Measurements from ENCODE around the gene SIM2.

GRCh38 chr21:36654796-36655325 is 44.1 kb upstream of the SIM2 start:
- no peak for TF ChIP-seq CTCF (IDR thresholded peaks at IDR 0.05; ENCODE audit: insufficient read depth, low read depth, low read length)
- TF ChIP-seq EZH2 (IDR thresholded peaks at IDR 0.05; ENCODE audit: insufficient read depth, low read length): no peak

All from astrocyte (in vitro differentiated cells and primary cell).